Sigmoid colon (tissue), 7 donors: ENCODE measurements around the gene HMHB1. TPM values are rescaled to one million over a fixed set of nuclear protein-coding genes. Genes with fewer than 3 reads are reported as not detected.

Experiments used
- DNase-seq: peaks from one replicate; pipeline ENCODE4 v3.0.0-alpha.2; 2019
- H3K27ac ChIP-seq, 4 donors: fragments of 200-600 bp; sonication (generic); one replicate each; pipeline ENCODE4 v1.5.1; 2016 to 2019; ENCODE audit warnings: mild to moderate bottlenecking in 1 of 4
- H3K27me3 ChIP-seq, 3 donors: fragments of 200-600 bp; sonication (generic); one replicate each; pipeline ENCODE4 v1.5.1; 2019; ENCODE audit warnings: mild to moderate bottlenecking in 1 of 3
- H3K36me3 ChIP-seq, 4 donors: fragments of 200-600 bp; sonication (generic); one replicate each; pipeline ENCODE4 v1.5.1; 2016 to 2019
- H3K4me1 ChIP-seq, 4 donors: fragments of 200-600 bp; sonication (generic); one replicate each; pipeline ENCODE4 v1.5.1; 2017 to 2019
- H3K4me3 ChIP-seq, 4 donors: fragments of 200-600 bp; sonication (generic); one replicate each; pipeline ENCODE4 v1.5.1; 2017 to 2019; ENCODE audit warnings: mild to moderate bottlenecking in 2 of 4, moderate library complexity in 1 of 4
- H3K9me3 ChIP-seq, 4 donors: fragments of 200-600 bp in 3 of 4; sonication (generic) in 3 of 4; one replicate each; pipeline versions ENCODE4 v1.5.1 to v1.6.1; 2013 to 2019
- CTCF ChIP-seq, 4 experiments: fragments of 450-650 bp in 3 of 4; fragments of 200-600 bp in 1 of 4; IDR thresholded peaks; one replicate each; pipeline ENCODE4 v1.5.1; 2016 to 2019; ENCODE audit warnings: antibody characterized with exemption in 4 of 4, mild to moderate bottlenecking in 3 of 4, moderate library complexity in 2 of 4
- EP300 ChIP-seq, 4 donors: sonication (generic); formaldehyde crosslinking; IDR thresholded peaks; one replicate each; pipeline ENCODE4 v1.6.1; 2017; ENCODE audit warnings: antibody characterized with exemption in 4 of 4
- POLR2A ChIP-seq, 2 donors: fragments of 450-650 bp; IDR thresholded peaks; one replicate each; pipeline ENCODE4 v1.6.1; 2016; ENCODE audit warnings: antibody characterized with exemption in 2 of 2, mild to moderate bottlenecking in 2 of 2, moderate library complexity in 2 of 2
- POLR2AphosphoS5 ChIP-seq, 4 donors: sonication (generic); formaldehyde crosslinking; IDR thresholded peaks; one replicate each; pipeline ENCODE4 v1.6.1; 2017; ENCODE audit warnings: antibody characterized with exemption in 4 of 4
- WGBS, 2 donors: extraction: QIAGEN DNeasy Blood & Tissue Kit; methylation state at CpG; one replicate each; pipeline ENCODE4 v1.1.7; 2013; 5-methylcytosine and 5-hydroxymethylcytosine counted together
- intact Hi-C: fragments of 100-400 bp; cut with DNase I; formaldehyde crosslinking; loops from one replicate; pipeline ENCODE4 v1.15.1; 2023
- polyA plus RNA-seq, 3 donors: library from polyadenylated mRNA; stranded (reverse); fragments of 200-250 nt; gene quantifications; one replicate each; pipeline ENCODE4 v1.2.3, GENCODE V29; 2013
- total RNA-seq, 4 donors: library from RNA; depleted of rRNA; stranded (reverse); fragments of >200 nt; gene quantifications; one replicate each; pipeline ENCODE4 v1.1.0, GENCODE V29; 2016
- donor health status: healthy with polysubstance abuse.
- donor health status: Bipolar disorder and iron deficiency.
- donor health status: healthy.

Gene HMHB1
- total and polyA plus RNA-seq, 7 donors, result not detected

DNA sequence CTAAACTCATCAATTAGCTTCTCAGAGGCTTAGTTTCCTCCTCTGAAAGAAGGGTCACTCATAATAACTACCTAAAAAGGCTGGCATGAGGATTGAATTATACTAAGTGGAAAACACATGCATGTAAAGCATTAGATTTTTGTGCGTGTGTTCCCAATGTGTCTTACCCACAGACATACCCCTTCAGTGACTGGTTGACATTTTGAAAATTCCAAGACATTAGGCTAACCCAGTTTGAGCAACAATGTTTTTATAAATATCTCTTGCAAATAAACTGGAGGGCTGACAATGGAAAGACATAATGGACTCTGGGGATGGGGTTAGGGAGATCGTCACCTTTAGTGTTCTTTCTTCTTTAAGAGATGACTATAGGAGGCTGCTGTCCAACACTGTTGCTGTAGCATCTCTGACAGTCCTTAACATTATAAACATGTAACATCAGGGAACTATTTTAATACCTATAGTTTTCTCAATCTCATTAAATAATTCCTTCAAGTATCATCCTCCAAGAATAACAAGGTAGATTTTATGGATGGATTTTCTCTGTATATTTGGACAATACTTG, 24.3 kb downstream of the HMHB1 start:
- WGBS, 2 donors, result 70 to 96% methylated on average over 2 of the region's 2 CpGs
- DNase-seq, result no peak
- no peaks in the 10 kb centered on the region for H3K9me3 ChIP-seq
- H3K27ac ChIP-seq, result no peak overlapping the region
- intact Hi-C loops, result no loop called here
- H3K4me1 ChIP-seq, result no peaks in the 10 kb centered on the region
- H3K4me3 ChIP-seq, result no peak overlapping the region
- H3K36me3 ChIP-seq, result no peaks in the 10 kb centered on the region
- no peaks in the 10 kb centered on the region for H3K27me3 ChIP-seq
- TF ChIP-seq CTCF (IDR thresholded peaks at IDR 0.05) (no peak), POLR2AphosphoS5 (IDR thresholded peaks at IDR 0.05) (no peak), POLR2A (IDR thresholded peaks at IDR 0.05) (no peak), EP300 (IDR thresholded peaks at IDR 0.05) (no peak)

DNA sequence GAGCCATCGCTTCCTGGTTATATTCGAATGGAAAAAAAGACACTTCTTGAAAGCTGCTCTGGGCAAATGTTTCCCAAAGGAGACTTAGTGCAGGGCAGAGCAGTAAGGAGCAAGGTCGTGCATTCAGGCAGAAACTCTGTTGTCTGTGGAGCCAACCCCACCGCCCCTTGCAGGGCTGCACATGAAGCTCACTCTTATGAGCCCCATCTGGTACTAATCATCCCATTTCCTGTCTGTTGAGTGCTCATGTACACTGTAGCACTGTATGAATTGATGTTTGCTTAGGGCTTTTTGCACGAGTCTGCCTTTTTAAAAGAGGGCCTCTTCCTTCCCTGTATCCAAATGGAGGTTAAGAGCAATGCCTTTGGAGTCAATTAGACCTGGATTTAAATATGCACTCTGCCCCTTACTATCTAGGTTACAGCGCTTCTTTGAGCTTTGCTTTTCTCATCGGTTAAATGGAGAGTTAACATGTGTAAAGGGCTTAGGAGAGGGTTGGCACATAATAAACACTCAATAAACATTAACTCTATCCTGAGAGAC, 25.4 kb downstream of the HMHB1 start:
- TF ChIP-seq POLR2AphosphoS5 (IDR thresholded peaks at IDR 0.05) (no peak), POLR2A (IDR thresholded peaks at IDR 0.05) (no peak), EP300 (IDR thresholded peaks at IDR 0.05) (no peak), CTCF (IDR thresholded peaks at IDR 0.05) (no peak)
- Histone ChIP-seq H3K27ac (no peak overlapping the region), H3K9me3 (no peaks in the 10 kb centered on the region), H3K4me3 (no peak overlapping the region), H3K4me1 (no peaks in the 10 kb centered on the region), H3K27me3 (no peaks in the 10 kb centered on the region), H3K36me3 (no peaks in the 10 kb centered on the region)
- 60 to 73% methylated on average over 7 of the region's 7 CpGs for WGBS, 2 donors
- DNase-seq, result no peak
- intact Hi-C loops, result no loop called here

GRCh38 chr5:143841446-143841845, 29.5 kb downstream of the HMHB1 start:
- TF ChIP-seq CTCF (IDR thresholded peaks at IDR 0.05) (no peak), EP300 (IDR thresholded peaks at IDR 0.05) (no peak), POLR2AphosphoS5 (IDR thresholded peaks at IDR 0.05) (no peak), POLR2A (IDR thresholded peaks at IDR 0.05) (no peak)
- DNase-seq, result no peak
- Histone ChIP-seq H3K27me3 (no peaks in the 10 kb centered on the region), H3K27ac (no peak overlapping the region), H3K9me3 (no peaks in the 10 kb centered on the region), H3K4me1 (no peaks in the 10 kb centered on the region), H3K4me3 (no peak overlapping the region), H3K36me3 (no peaks in the 10 kb centered on the region)
- intact Hi-C loops, result no loop called here

GRCh38 chr5:143842920-143843319, 31.0 kb downstream of the HMHB1 start:
- H3K36me3 ChIP-seq, result no peaks in the 10 kb centered on the region
- intact Hi-C loops, result no loop called here

More at GRCh38 chr5:143842920-143843319, 31.0 kb downstream of the HMHB1 start:
- Histone ChIP-seq H3K27ac (no peak overlapping the region), H3K27me3 (no peaks in the 10 kb centered on the region), H3K4me3 (no peak overlapping the region), H3K9me3 (no peaks in the 10 kb centered on the region), H3K4me1 (no peaks in the 10 kb centered on the region)
- WGBS, 2 donors, result 91 to 96% methylated on average over 2 of the region's 2 CpGs
- no peak for DNase-seq
- TF ChIP-seq POLR2A (IDR thresholded peaks at IDR 0.05) (no peak), POLR2AphosphoS5 (IDR thresholded peaks at IDR 0.05) (no peak), CTCF (IDR thresholded peaks at IDR 0.05) (no peak), EP300 (IDR thresholded peaks at IDR 0.05) (no peak)
